GM12864 (cell line): ENCODE data around the gene GNAQ.
"Not testable (repeated sequence)": the region's sequence is repeated elsewhere in the genome, so short reads cannot be mapped to it uniquely, and the experiment has no call there.

ENCODE experiments used
- DNase-seq: peaks from one replicate; pipeline ENCODE4 v3.0.0-alpha.2; 2011; ENCODE audit warnings: low read depth
- H3K4me3 ChIP-seq: 2 replicates; pipeline ENCODE4 v1.5.1; 2011; ENCODE audit warnings: mild to moderate bottlenecking, low read depth, low read length, control low read depth
- TF ChIP-seq, protein P1 (sequence below): IDR thresholded peaks from 2 replicates; pipeline ENCODE4 v1.5.1; 2011; ENCODE audit warnings: low read depth, mild to moderate bottlenecking, moderate library complexity, low read length, control low read depth, inconsistent platforms; ENCODE audit errors: missing control alignments

The GNAQ gene

DNA sequence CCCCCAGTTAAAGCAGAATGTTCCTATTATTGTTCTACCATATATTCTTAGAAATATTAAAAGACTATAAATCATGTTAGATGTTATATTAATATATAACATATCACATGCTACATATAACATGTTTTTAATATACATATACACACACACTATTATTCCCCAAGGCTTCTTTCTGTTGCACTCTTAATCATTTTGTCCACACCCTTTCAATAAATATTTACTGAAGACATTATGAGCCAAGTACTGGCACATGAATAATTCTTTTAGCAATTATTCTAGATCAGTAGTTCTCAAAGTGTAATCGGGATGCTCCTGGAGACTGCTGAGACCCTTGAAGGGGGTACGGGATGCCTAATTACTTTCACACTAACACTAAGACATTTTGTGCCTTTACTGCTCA is 143.9 kb downstream of the GNAQ start:
- no peak overlapping the region for H3K4me3 ChIP-seq
- TF ChIP-seq, protein P1, sequence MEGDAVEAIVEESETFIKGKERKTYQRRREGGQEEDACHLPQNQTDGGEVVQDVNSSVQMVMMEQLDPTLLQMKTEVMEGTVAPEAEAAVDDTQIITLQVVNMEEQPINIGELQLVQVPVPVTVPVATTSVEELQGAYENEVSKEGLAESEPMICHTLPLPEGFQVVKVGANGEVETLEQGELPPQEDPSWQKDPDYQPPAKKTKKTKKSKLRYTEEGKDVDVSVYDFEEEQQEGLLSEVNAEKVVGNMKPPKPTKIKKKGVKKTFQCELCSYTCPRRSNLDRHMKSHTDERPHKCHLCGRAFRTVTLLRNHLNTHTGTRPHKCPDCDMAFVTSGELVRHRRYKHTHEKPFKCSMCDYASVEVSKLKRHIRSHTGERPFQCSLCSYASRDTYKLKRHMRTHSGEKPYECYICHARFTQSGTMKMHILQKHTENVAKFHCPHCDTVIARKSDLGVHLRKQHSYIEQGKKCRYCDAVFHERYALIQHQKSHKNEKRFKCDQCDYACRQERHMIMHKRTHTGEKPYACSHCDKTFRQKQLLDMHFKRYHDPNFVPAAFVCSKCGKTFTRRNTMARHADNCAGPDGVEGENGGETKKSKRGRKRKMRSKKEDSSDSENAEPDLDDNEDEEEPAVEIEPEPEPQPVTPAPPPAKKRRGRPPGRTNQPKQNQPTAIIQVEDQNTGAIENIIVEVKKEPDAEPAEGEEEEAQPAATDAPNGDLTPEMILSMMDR = no peak
- no peak for DNase-seq

DNA sequence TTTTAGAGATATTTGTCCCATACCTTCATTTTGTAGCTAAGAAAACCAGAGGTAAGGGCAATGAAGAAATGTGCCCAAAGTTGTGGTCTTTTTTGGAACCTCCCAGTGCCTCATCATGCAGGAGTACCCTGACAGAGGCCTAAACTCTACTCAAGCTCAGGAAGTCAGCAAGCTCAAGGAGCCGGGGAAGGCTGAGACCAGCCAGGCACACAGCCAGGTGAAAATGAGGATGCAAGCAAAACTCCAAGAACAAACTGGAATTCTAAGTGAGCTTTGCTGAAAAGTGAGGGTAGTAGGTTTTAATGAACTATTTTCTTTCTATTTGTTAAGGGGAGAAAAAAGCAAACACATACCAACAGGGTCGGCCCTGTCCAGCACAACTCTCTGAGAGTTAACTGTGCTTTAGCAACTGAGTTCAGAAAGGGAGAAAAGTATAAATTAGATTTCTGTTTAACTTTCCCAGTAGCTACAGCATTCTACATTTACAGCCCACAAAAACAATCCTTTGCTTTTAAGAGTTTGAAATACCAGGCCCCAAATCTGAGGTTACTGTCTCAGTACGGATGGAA is 146.4 kb downstream of the GNAQ start:
- DNase-seq = no peak
- H3K4me3 ChIP-seq = no peak overlapping the region
- TF ChIP-seq, protein P1 = no peak

DNA sequence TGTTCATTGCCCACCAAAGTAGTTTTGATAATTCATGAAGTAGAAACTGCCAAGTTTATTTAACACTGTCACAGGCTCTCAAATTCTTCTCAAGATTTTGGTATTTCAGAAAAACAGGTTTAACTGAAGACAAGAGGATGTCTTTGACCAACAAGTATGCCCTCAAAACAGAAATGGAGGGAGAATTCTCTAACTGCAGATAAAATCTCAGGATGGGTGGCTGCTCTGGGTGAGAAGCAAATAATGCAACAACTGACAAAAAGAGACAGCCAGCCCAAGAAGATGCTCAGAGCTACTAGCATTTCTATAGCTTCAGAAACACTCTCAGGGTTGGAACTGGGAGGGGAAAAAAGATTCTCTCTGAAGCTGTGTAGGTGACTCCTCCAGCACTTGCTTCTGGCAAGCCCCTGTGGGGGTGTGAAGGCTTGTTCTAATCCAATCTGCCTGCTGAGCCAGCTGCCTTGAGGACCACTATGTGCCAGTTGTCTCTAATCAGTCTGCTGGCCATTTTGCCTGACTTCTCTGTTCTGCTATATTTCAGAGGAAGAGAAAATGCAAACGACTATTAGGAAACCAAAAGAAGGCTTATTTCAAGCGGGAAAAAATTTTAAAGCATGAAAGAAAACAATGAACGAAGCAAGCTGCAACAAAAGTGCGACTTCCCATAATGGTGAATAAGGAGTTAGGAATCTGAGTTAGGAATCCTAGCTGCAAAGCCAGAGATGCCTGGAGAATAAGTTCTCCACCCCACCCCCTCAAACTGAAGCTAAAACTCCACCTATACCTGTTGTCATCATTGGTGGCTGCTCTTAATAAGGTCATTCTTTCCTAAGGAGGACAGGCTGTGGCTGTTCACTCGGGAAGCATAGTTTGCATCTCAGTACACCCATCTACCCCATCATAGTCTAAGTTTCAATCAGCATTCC is 147.5 kb downstream of the GNAQ start:
- TF ChIP-seq, protein P1 = no peak
- no peak for DNase-seq
- H3K4me3 ChIP-seq = no peak overlapping the region

DNA sequence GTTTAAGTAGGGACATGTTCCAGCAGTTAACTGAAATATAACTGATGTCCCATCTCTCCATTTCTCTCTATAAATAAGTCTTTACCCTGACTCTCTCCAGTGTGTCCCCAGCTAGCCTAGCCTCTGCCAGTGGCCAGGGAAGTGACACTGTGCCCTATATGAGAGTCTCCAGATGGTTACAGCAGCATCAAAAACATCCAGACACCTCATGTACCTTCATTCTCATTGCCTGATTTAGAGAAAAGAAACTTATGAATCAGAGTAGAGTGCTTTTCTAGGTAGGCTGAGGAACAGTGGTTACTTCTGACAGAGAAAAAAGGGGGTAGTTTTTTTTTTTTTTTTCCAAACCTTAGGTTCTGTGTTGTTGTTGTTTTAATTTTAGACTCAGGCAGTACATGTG is 148.5 kb downstream of the GNAQ start:
- H3K4me3 ChIP-seq = no peak overlapping the region
- no peak for DNase-seq
- TF ChIP-seq, protein P1 = no peak

DNA sequence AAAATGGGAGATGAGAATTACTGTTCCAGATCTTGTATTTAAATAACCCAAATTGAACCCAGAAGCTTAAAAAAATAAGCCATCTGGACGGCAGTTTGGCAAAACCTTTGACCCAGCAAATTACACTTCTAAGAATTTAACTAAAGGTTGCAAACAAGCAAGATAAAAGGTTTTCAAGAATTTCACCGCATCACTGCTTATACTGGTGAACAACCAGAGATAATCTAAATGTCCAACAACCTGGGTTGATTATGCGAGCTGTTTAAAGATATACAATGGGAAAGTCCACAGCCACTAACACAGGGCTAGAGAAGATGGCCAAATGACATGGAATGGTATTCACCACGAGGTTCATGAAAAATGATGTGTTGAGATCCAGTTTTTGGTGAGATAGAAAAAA is 149.3 kb downstream of the GNAQ start:
- no peak for DNase-seq
- TF ChIP-seq, protein P1 = no peak

DNA sequence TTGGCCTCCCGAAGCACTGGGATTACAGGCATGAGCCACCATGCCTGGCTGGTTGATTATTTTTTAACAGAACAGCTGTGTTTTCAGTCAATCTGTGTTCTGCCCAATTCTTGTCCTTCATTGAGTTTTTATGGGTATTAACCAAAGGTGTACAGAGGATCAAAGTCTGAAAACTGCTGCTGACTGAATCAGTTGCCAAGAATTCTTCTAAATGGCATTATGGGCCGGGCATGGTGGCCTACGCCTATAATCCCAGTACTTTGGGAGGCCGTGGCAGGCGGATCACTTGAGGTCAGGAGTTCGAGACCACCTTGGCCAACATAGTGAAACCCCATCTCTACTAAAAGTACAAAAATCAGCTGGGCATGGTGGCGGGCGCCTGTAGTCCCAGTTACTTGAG is 150.0 kb downstream of the GNAQ start:
- not testable (repeated sequence) for DNase-seq, H3K4me3 ChIP-seq

More for the DNA sequence above, 149.3 kb downstream of the GNAQ start:
- no peak overlapping the region for H3K4me3 ChIP-seq

DNA sequence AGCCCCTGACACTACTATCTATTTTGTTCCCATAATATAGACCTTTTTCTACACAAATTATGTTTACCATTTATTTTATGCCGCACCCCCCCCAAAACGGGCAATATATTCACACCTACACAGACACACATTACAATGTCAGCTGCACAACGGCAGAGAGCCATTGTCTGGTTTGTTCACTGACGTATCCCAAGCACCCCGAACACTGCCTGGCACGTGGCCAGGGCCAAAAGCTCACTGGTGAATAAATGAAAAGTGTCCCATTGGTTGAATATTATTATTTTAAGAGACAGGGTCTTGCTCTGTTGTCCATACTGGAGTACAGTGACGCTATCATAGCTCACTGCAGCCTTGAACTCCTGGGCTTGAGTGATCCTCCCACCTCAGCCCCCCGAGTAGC is 150.5 kb downstream of the GNAQ start:
- no peak for DNase-seq
- TF ChIP-seq, protein P1 = no peak
- no peak overlapping the region for H3K4me3 ChIP-seq
